Neural cell (in vitro differentiated cells): Measurements from ENCODE around the gene TTYH1. TPM values are rescaled to one million over a fixed set of nuclear protein-coding genes. Genes with fewer than 3 reads are reported as not detected.

ENCODE experiments used
- H2AFZ ChIP-seq: fragments of 200-600, 300-800 bp; sonication (generic), shearing (Covaris generic); 2 replicates; pipeline ENCODE4 v1.6.0; 2014; ENCODE audit warnings: low read depth, mild to moderate bottlenecking, antibody characterized with exemption, low read length, moderate library complexity
- H3F3A ChIP-seq: fragments of 200-600 bp; shearing (Covaris generic); 2 replicates; pipeline ENCODE4 v1.6.1; 2016; ENCODE audit warnings: mild to moderate bottlenecking, moderate library complexity, mixed read lengths, antibody characterized with exemption, low read length; ENCODE audit not compliant: insufficient read depth, poor library complexity, severe bottlenecking
- H3K27ac ChIP-seq: fragments of 200-600, 300-800 bp; sonication (generic), shearing (Covaris generic); 2 replicates; pipeline ENCODE4 v1.5.1; 2014; ENCODE audit warnings: mild to moderate bottlenecking, low read length, moderate library complexity
- H3K27me3 ChIP-seq: fragments of 300-800, 200-600 bp; sonication (generic), shearing (Covaris generic); 2 replicates; pipeline ENCODE4 v1.6.0; 2014; ENCODE audit warnings: mild to moderate bottlenecking, low read depth, low read length, moderate library complexity; ENCODE audit not compliant: insufficient read depth
- H3K36me3 ChIP-seq: fragments of 300-800, 200-600 bp; sonication (generic), shearing (Covaris generic); 2 replicates; pipeline ENCODE4 v1.5.1; 2014; ENCODE audit warnings: mild to moderate bottlenecking, antibody characterized with exemption, low read length, moderate library complexity; ENCODE audit not compliant: insufficient read depth
- H3K4me2 ChIP-seq: fragments of 300-800, 200-600 bp; sonication (generic), shearing (Covaris generic); 2 replicates; pipeline ENCODE4 v1.6.0; 2014; ENCODE audit warnings: mild to moderate bottlenecking, low read length
- H3K4me3 ChIP-seq: fragments of 300-800, 200-600 bp; sonication (generic), shearing (Covaris generic); 2 replicates; pipeline ENCODE4 v1.5.1; 2014; ENCODE audit warnings: mild to moderate bottlenecking, low read length, moderate library complexity
- H3K79me2 ChIP-seq: fragments of 200-600 bp; shearing (Covaris generic); replicated peaks from 2 replicates; pipeline ENCODE4 v1.6.0; 2014; ENCODE audit warnings: mild to moderate bottlenecking, low read length, moderate library complexity; ENCODE audit not compliant: insufficient read depth
- H3K9ac ChIP-seq: fragments of 300-800, 200-600 bp; sonication (generic), shearing (Covaris generic); 2 replicates; pipeline ENCODE4 v1.6.1; 2016; ENCODE audit warnings: mild to moderate bottlenecking, low read length, mixed read lengths
- H3K9me2 ChIP-seq: fragments of 200-600 bp; shearing (Covaris generic); 2 replicates; pipeline ENCODE4 v1.6.1; 2016; ENCODE audit warnings: mild to moderate bottlenecking, low read length, mixed read lengths; ENCODE audit not compliant: insufficient read depth
- H3K9me3 ChIP-seq: fragments of 200-600, 300-800 bp; sonication (generic), shearing (Covaris generic); 2 replicates; pipeline ENCODE4 v1.6.1; 2016; ENCODE audit warnings: mild to moderate bottlenecking, mixed run types, low read length, moderate library complexity, mixed read lengths
- H4K20me1 ChIP-seq: fragments of 200-600 bp; shearing (Covaris generic); 2 replicates; pipeline ENCODE4 v1.6.1; 2016; ENCODE audit warnings: mild to moderate bottlenecking, mixed run types; ENCODE audit not compliant: insufficient read depth
- CTCF ChIP-seq: fragments of 450-650 bp; IDR thresholded peaks from 2 replicates; pipeline ENCODE4 v1.5.1; 2014; ENCODE audit warnings: antibody characterized with exemption, mild to moderate bottlenecking, moderate library complexity; ENCODE audit not compliant: poor library complexity, severe bottlenecking
- EP300 ChIP-seq: fragments of 450-650 bp; conservative IDR thresholded peaks from 2 replicates; pipeline ENCODE4 v1.6.1; 2014; ENCODE audit warnings: antibody characterized with exemption, mild to moderate bottlenecking, moderate library complexity; ENCODE audit not compliant: poor library complexity, severe bottlenecking
- EZH2 ChIP-seq: fragments of 200-600, 300-800 bp; shearing (Covaris generic), sonication (generic); IDR thresholded peaks from 2 replicates; pipeline ENCODE4 v1.6.1; 2014; ENCODE audit warnings: antibody characterized with exemption, low read length, borderline replicate concordance, mild to moderate bottlenecking; ENCODE audit not compliant: insufficient read depth, poor library complexity, severe bottlenecking
- MXI1 ChIP-seq: fragments of 450-650 bp; conservative IDR thresholded peaks from 2 replicates; pipeline ENCODE4 v1.6.1; 2014; ENCODE audit warnings: antibody characterized with exemption, mild to moderate bottlenecking; ENCODE audit not compliant: poor library complexity, severe bottlenecking
- POLR2AphosphoS5 ChIP-seq: IDR thresholded peaks from 2 replicates; pipeline ENCODE4 v1.6.1; 2012
- RAD21 ChIP-seq: fragments of 450-650 bp; conservative IDR thresholded peaks from 2 replicates; pipeline ENCODE4 v1.6.1; 2014; ENCODE audit warnings: antibody characterized with exemption, mild to moderate bottlenecking, moderate library complexity
- SMC3 ChIP-seq: fragments of 450-650 bp; conservative IDR thresholded peaks from 2 replicates; pipeline ENCODE4 v1.6.1; 2014; ENCODE audit warnings: antibody characterized with exemption, mild to moderate bottlenecking, moderate library complexity; ENCODE audit not compliant: poor library complexity
- TAF1 ChIP-seq: IDR thresholded peaks from 2 replicates; pipeline ENCODE4 v1.6.1; 2012; ENCODE audit warnings: low read depth
- polyA plus RNA-seq: library from polyadenylated mRNA; depleted of rRNA; stranded (reverse); fragments of >200 nt; gene quantifications from 2 replicates; pipeline ENCODE4 v1.2.3, GENCODE V29; 2014
- TF ChIP-seq, protein P1 (sequence below): IDR thresholded peaks from 2 replicates; pipeline ENCODE4 v1.6.1; 2012; ENCODE audit warnings: borderline replicate concordance

Gene TTYH1
- polyA plus RNA-seq, 1 donor from 2014 or later, result 36.1 TPM

- Histone ChIP-seq H3K9me2 (no peaks in the 10 kb centered on the region), H3F3A (no peaks in the 10 kb centered on the region), H3K27ac (no peak overlapping the region), H3K27me3 (no peaks in the 10 kb centered on the region), H4K20me1 (peaks cover 12% of the 10 kb centered on the region), H3K9ac (no peak overlapping the region), H2AFZ (no peak overlapping the region), H3K9me3 (no peaks in the 10 kb centered on the region), H3K36me3 (peaks cover 10% of the 10 kb centered on the region), H3K4me3 (no peak overlapping the region), H3K4me2 (no peak overlapping the region), H3K79me2 (peaks cover 28% of the 10 kb centered on the region)
- TF ChIP-seq POLR2AphosphoS5 (no peak), MXI1 (no peak), SMC3 (no peak), RAD21 (no peak), TAF1 (no peak), CTCF (no peak), EP300 (no peak), EZH2 (no peak)
- TF ChIP-seq, protein P1, sequence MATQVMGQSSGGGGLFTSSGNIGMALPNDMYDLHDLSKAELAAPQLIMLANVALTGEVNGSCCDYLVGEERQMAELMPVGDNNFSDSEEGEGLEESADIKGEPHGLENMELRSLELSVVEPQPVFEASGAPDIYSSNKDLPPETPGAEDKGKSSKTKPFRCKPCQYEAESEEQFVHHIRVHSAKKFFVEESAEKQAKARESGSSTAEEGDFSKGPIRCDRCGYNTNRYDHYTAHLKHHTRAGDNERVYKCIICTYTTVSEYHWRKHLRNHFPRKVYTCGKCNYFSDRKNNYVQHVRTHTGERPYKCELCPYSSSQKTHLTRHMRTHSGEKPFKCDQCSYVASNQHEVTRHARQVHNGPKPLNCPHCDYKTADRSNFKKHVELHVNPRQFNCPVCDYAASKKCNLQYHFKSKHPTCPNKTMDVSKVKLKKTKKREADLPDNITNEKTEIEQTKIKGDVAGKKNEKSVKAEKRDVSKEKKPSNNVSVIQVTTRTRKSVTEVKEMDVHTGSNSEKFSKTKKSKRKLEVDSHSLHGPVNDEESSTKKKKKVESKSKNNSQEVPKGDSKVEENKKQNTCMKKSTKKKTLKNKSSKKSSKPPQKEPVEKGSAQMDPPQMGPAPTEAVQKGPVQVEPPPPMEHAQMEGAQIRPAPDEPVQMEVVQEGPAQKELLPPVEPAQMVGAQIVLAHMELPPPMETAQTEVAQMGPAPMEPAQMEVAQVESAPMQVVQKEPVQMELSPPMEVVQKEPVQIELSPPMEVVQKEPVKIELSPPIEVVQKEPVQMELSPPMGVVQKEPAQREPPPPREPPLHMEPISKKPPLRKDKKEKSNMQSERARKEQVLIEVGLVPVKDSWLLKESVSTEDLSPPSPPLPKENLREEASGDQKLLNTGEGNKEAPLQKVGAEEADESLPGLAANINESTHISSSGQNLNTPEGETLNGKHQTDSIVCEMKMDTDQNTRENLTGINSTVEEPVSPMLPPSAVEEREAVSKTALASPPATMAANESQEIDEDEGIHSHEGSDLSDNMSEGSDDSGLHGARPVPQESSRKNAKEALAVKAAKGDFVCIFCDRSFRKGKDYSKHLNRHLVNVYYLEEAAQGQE, result no peak
Observed at GRCh38 chr19:54453921-54454780, 38.9 kb downstream of the TTYH1 start.

GRCh38 chr19:54454781-54455675, 39.8 kb downstream of the TTYH1 start:
- no peak for TF ChIP-seq EZH2
- TF ChIP-seq CTCF, result no peak
- no peak for TF ChIP-seq EP300
- no peak for TF ChIP-seq RAD21
- TF ChIP-seq, protein P1, result no peak
- TF ChIP-seq TAF1, result no peak
- no peak for TF ChIP-seq POLR2AphosphoS5
- no peak for TF ChIP-seq SMC3
- TF ChIP-seq MXI1, result no peak

More at GRCh38 chr19:54454781-54455675, 39.8 kb downstream of the TTYH1 start:
- H3K27ac ChIP-seq, result no peak overlapping the region
- H3K27me3 ChIP-seq, result no peaks in the 10 kb centered on the region
- no peaks in the 10 kb centered on the region for H3K9me2 ChIP-seq
- peaks cover 11% of the 10 kb centered on the region for H4K20me1 ChIP-seq
- H2AFZ ChIP-seq, result no peak overlapping the region
- no peaks in the 10 kb centered on the region for H3F3A ChIP-seq
- peaks cover 22% of the 10 kb centered on the region for H3K79me2 ChIP-seq
- no peaks in the 10 kb centered on the region for H3K9me3 ChIP-seq
- H3K4me2 ChIP-seq, result no peak overlapping the region
- no peak overlapping the region for H3K9ac ChIP-seq
- H3K4me3 ChIP-seq, result no peak overlapping the region
- peaks cover 10% of the 10 kb centered on the region for H3K36me3 ChIP-seq
